ENCODE results near the gene LCT. TPM values are rescaled to one million over a fixed set of nuclear protein-coding genes. Genes with fewer than 3 reads are reported as not detected.
"Not testable (repeated sequence)": the region's sequence is repeated elsewhere in the genome, so short reads cannot be mapped to it uniquely, and the experiment has no call there.

The LCT gene
- total RNA-seq, 1 donor from 2014 or later = 0.77 TPM

GRCh38 chr2:135798275-135798705 lies 38.7 kb downstream of the LCT start:
- no peak for DNase-seq (ENCODE audit: low spot score)

- DNase-seq (ENCODE audit: low spot score) = no peak
Measured at GRCh38 chr2:135797497-135798274, 39.3 kb downstream of the LCT start.

- no peak for DNase-seq (ENCODE audit: low spot score)
Measured at GRCh38 chr2:135796606-135797005, 40.4 kb downstream of the LCT start.

- DNase-seq (ENCODE audit: low spot score) = not testable (repeated sequence)
Measured at GRCh38 chr2:135795641-135796040, 41.3 kb downstream of the LCT start.

GRCh38 chr2:135792401-135793150 lies 44.4 kb downstream of the LCT start:
- DNase-seq (ENCODE audit: low spot score) = no peak

- no peak for DNase-seq (ENCODE audit: low spot score)
Measured at GRCh38 chr2:135791418-135792190, 45.4 kb downstream of the LCT start.

- DNase-seq (ENCODE audit: low spot score) = no peak
Measured at GRCh38 chr2:135790423-135790822, 46.6 kb downstream of the LCT start.

- DNase-seq (ENCODE audit: low spot score) = no peak
Measured at GRCh38 chr2:135786823-135787222, 50.2 kb downstream of the LCT start.

GRCh38 chr2:135785032-135785431 lies 52.0 kb downstream of the LCT start:
- no peak for DNase-seq (ENCODE audit: low spot score)

GRCh38 chr2:135783439-135783838 lies 53.5 kb downstream of the LCT start:
- no peak for DNase-seq (ENCODE audit: low spot score)

- DNase-seq (ENCODE audit: low spot score) = no peak
Measured at GRCh38 chr2:135782231-135782630, 54.8 kb downstream of the LCT start.

GRCh38 chr2:135776367-135776766 lies 60.6 kb downstream of the LCT start:
- DNase-seq (ENCODE audit: low spot score) = no peak

- no peak for DNase-seq (ENCODE audit: low spot score)
Measured at GRCh38 chr2:135775420-135775819, 61.6 kb downstream of the LCT start.

- no peak for DNase-seq (ENCODE audit: low spot score)
Measured at GRCh38 chr2:135773917-135774316, 63.1 kb downstream of the LCT start.

GRCh38 chr2:135773319-135773718 lies 63.7 kb downstream of the LCT start:
- DNase-seq (ENCODE audit: low spot score) = no peak

- DNase-seq (ENCODE audit: low spot score) = no peak
Measured at GRCh38 chr2:135768863-135769262, 68.1 kb downstream of the LCT start.

GRCh38 chr2:135762530-135762929 lies 74.5 kb downstream of the LCT start:
- no peak for DNase-seq (ENCODE audit: low spot score)

GRCh38 chr2:135762022-135762421 lies 75.0 kb downstream of the LCT start:
- no peak for DNase-seq (ENCODE audit: low spot score)

- DNase-seq (ENCODE audit: low spot score) = no peak
Measured at GRCh38 chr2:135756692-135757091, 80.3 kb downstream of the LCT start.

- DNase-seq (ENCODE audit: low spot score) = no peak
Measured at GRCh38 chr2:135755573-135755972, 81.4 kb downstream of the LCT start.

- no peak for DNase-seq (ENCODE audit: low spot score)
Measured at GRCh38 chr2:135745545-135745944, 91.4 kb downstream of the LCT start.

GRCh38 chr2:135744760-135745314 lies 92.1 kb downstream of the LCT start:
- no peak for DNase-seq (ENCODE audit: low spot score)

All from mesenteric fat pad (tissue), 1 donor.